Calu3 (cell line): ENCODE data around the gene ARMS2. TPM values are rescaled to one million over a fixed set of nuclear protein-coding genes. Genes with fewer than 3 reads are reported as not detected.

ENCODE experiments used
- BruUV-seq: library from RNA; stranded (reverse); fragments of 400-500 nt; replicated peaks from 2 replicates; lab custom pipeline; 2021; lab: Mats Ljungman, UMichigan
- CTCF ChIA-PET: fragments of 300-600 bp; sonication (Branson Sonifier 250); formaldehyde crosslinking; loops from one replicate; lab custom pipeline; 2022; ENCODE audit warnings: antibody characterized with exemption; lab: Charles Lee
- DNase-seq: peaks from one replicate; pipeline ENCODE4 v3.0.0; 2022
- H3K27ac Mint-ChIP-seq: one replicate; pipeline ENCODE4 v1.8.0; 2022; ENCODE audit warnings: mixed read lengths; ENCODE audit not compliant: unreplicated experiment
- H3K27me3 Mint-ChIP-seq: one replicate; pipeline ENCODE4 v1.8.0; 2022; ENCODE audit warnings: mixed read lengths; ENCODE audit not compliant: unreplicated experiment
- H3K36me3 Mint-ChIP-seq: one replicate; pipeline ENCODE4 v1.8.0; 2022; ENCODE audit warnings: mild to moderate bottlenecking, moderate library complexity, mixed read lengths; ENCODE audit not compliant: insufficient read depth, unreplicated experiment
- H3K4me1 Mint-ChIP-seq: one replicate; pipeline ENCODE4 v1.8.0; 2022; ENCODE audit warnings: mild to moderate bottlenecking, low read depth, mixed read lengths; ENCODE audit not compliant: unreplicated experiment
- H3K4me3 Mint-ChIP-seq: one replicate; pipeline ENCODE4 v1.8.0; 2022; ENCODE audit warnings: mild to moderate bottlenecking, low read depth, moderate library complexity, mixed read lengths; ENCODE audit not compliant: unreplicated experiment
- H3K9me3 Mint-ChIP-seq: one replicate; pipeline ENCODE4 v1.8.0; 2022; ENCODE audit warnings: low read depth, mixed read lengths; ENCODE audit not compliant: unreplicated experiment
- CTCF ChIP-seq: fragments of 200-600 bp; IDR thresholded peaks from one replicate; pipeline ENCODE4 v1.8.0; 2022; ENCODE audit warnings: antibody characterized with exemption; ENCODE audit not compliant: unreplicated experiment
- intact Hi-C: fragments of 100-400 bp; cut with micrococcal nuclease; formaldehyde crosslinking; loops from one replicate; pipeline ENCODE4 v1.10.0; 2022; ENCODE audit not compliant: unreplicated experiment
- total RNA-seq: library from RNA; stranded (reverse); gene quantifications from 2 replicates; pipeline ENCODE4 v1.2.3, GENCODE V29; 2022

The ARMS2 gene
- total RNA-seq, 1 experiment from 2014 or later = not detected

GRCh38 chr10:122492999-122493481, 38.6 kb downstream of the ARMS2 start:
- no peak overlapping the region for H3K27ac Mint-ChIP-seq
- no peak overlapping the region for H3K4me3 Mint-ChIP-seq
- CTCF ChIA-PET = no interaction called here
- no peak for DNase-seq
- TF ChIP-seq CTCF = no peak
- no peaks in the 10 kb centered on the region for H3K9me3 Mint-ChIP-seq
- intact Hi-C loops = no loop called here
- no peaks in the 10 kb centered on the region for H3K36me3 Mint-ChIP-seq
- peaks cover 66% of the 10 kb centered on the region for H3K27me3 Mint-ChIP-seq
- no TSS peak for BruUV-seq
- H3K4me1 Mint-ChIP-seq = no peaks in the 10 kb centered on the region

- H3K4me3 Mint-ChIP-seq = no peak overlapping the region
- CTCF ChIA-PET = no interaction called here
- intact Hi-C loops = no loop called here
Observed at GRCh38 chr10:122493761-122494160, 39.3 kb downstream of the ARMS2 start.

GRCh38 chr10:122494173-122494820, 39.8 kb downstream of the ARMS2 start:
- Mint-ChIP-seq H3K4me1 (no peaks in the 10 kb centered on the region), H3K27me3 (peaks cover 72% of the 10 kb centered on the region), H3K27ac (no peak overlapping the region), H3K36me3 (no peaks in the 10 kb centered on the region), H3K4me3 (no peak overlapping the region), H3K9me3 (no peaks in the 10 kb centered on the region)
- intact Hi-C loops = no loop called here
- CTCF ChIA-PET = no interaction called here
- TF ChIP-seq CTCF = no peak
- no peak for DNase-seq
- no TSS peak for BruUV-seq

More at GRCh38 chr10:122493761-122494160, 39.3 kb downstream of the ARMS2 start:
- no peaks in the 10 kb centered on the region for H3K36me3 Mint-ChIP-seq
- H3K4me1 Mint-ChIP-seq = no peaks in the 10 kb centered on the region
- no peak for TF ChIP-seq CTCF
- DNase-seq = no peak
- BruUV-seq = no TSS peak
- H3K27ac Mint-ChIP-seq = no peak overlapping the region
- no peaks in the 10 kb centered on the region for H3K9me3 Mint-ChIP-seq
- H3K27me3 Mint-ChIP-seq = peaks cover 72% of the 10 kb centered on the region

- TF ChIP-seq CTCF = no peak
- no peak for DNase-seq
- no peaks in the 10 kb centered on the region for H3K4me1 Mint-ChIP-seq
- intact Hi-C loops = no loop called here
- no peak overlapping the region for H3K27ac Mint-ChIP-seq
- H3K4me3 Mint-ChIP-seq = no peak overlapping the region
- no TSS peak for BruUV-seq
- H3K36me3 Mint-ChIP-seq = no peaks in the 10 kb centered on the region
- CTCF ChIA-PET = no interaction called here
- no peaks in the 10 kb centered on the region for H3K9me3 Mint-ChIP-seq
- peaks cover 72% of the 10 kb centered on the region for H3K27me3 Mint-ChIP-seq
Observed at GRCh38 chr10:122494833-122495232, 40.4 kb downstream of the ARMS2 start.
